HG03139 (cell line): Measurements from ENCODE around the gene MAL.

ENCODE experiments used
- ATAC-seq: cut with Tn5 transposase; IDR thresholded peaks from one replicate; pipeline ENCODE4 v1.9.1; 2021; ENCODE audit not compliant: unreplicated experiment

Gene MAL

GRCh38 chr2:95047629-95048510, 22.4 kb downstream of the MAL start:
- ATAC-seq = no peak

- no peak for ATAC-seq
Measured at GRCh38 chr2:95048825-95049682, 23.5 kb downstream of the MAL start.

GRCh38 chr2:95049683-95049955, 24.1 kb downstream of the MAL start:
- ATAC-seq = no peak

- no peak for ATAC-seq
Measured at GRCh38 chr2:95049961-95050360, 24.5 kb downstream of the MAL start.

- no peak for ATAC-seq
Measured at GRCh38 chr2:95050385-95051300, 25.1 kb downstream of the MAL start.

- no peak for ATAC-seq
Measured at GRCh38 chr2:95051626-95052025, 26.1 kb downstream of the MAL start.

- ATAC-seq = no peak
Measured at GRCh38 chr2:95052307-95052706, 26.8 kb downstream of the MAL start.

GRCh38 chr2:95052804-95053479, 27.4 kb downstream of the MAL start:
- no peak for ATAC-seq

- ATAC-seq = no peak
Measured at GRCh38 chr2:95053543-95053942, 28.0 kb downstream of the MAL start.

GRCh38 chr2:95054016-95054415, 28.5 kb downstream of the MAL start:
- ATAC-seq = no peak

GRCh38 chr2:95055262-95055661, 29.8 kb downstream of the MAL start:
- ATAC-seq = no peak

- no peak for ATAC-seq
Measured at GRCh38 chr2:95056044-95056443, 30.5 kb downstream of the MAL start.

GRCh38 chr2:95056461-95057459, 31.3 kb downstream of the MAL start:
- no peak for ATAC-seq

- ATAC-seq = no peak
Measured at GRCh38 chr2:95057535-95058370, 32.2 kb downstream of the MAL start.

- no peak for ATAC-seq
Measured at GRCh38 chr2:95058466-95058988, 33.0 kb downstream of the MAL start.

- ATAC-seq = no peak
Measured at GRCh38 chr2:95058989-95059641, 33.6 kb downstream of the MAL start.

GRCh38 chr2:95059656-95060370, 34.3 kb downstream of the MAL start:
- no peak for ATAC-seq
